HL-60 (cell line): ENCODE measurements around the gene TIAM1.

Source experiments
- DNase-seq, 2 experiments: peaks; one replicate each; pipeline ENCODE4 v3.0.0-alpha.2; 2010 to 2020; ENCODE audit warnings: low read depth in 1 of 2, low spot score in 1 of 2
- H3K27ac ChIP-seq: fragments of 250-450 bp; sonication (Bioruptor Pico); replicated peaks from 2 replicates; pipeline ENCODE4 v1.5.1; 2020; ENCODE audit warnings: mild to moderate bottlenecking, moderate library complexity
- H3K27me3 ChIP-seq: fragments of 250-450 bp; sonication (Bioruptor Pico); 2 replicates; pipeline ENCODE4 v1.5.1; 2021; ENCODE audit warnings: mild to moderate bottlenecking, moderate library complexity; ENCODE audit not compliant: insufficient read depth, poor library complexity, severe bottlenecking
- H3K4me3 ChIP-seq: replicated peaks from 2 replicates; pipeline ENCODE4 v1.5.1; 2011; ENCODE audit warnings: mild to moderate bottlenecking, control low read depth, low read length; ENCODE audit not compliant: insufficient read depth
- CTCF ChIP-seq: IDR thresholded peaks from one replicate; pipeline ENCODE4 v1.5.1; 2011; ENCODE audit warnings: low read length, control low read depth, inconsistent platforms; ENCODE audit not compliant: insufficient read depth
- GABPA ChIP-seq: IDR thresholded peaks from 2 replicates; pipeline ENCODE4 v1.6.1; 2012; ENCODE audit warnings: low read depth
- POLR2AphosphoS5 ChIP-seq: IDR thresholded peaks from 2 replicates; pipeline ENCODE4 v1.6.1; 2012; ENCODE audit warnings: low read depth
- REST ChIP-seq: IDR thresholded peaks from 2 replicates; pipeline ENCODE4 v1.6.1; 2012; ENCODE audit warnings: low read depth; ENCODE audit not compliant: insufficient replicate concordance
- SPI1 ChIP-seq: IDR thresholded peaks from 2 replicates; pipeline ENCODE4 v1.6.1; 2012; ENCODE audit warnings: low read depth, mild to moderate bottlenecking, borderline replicate concordance

The TIAM1 gene

GRCh38 chr21:31135531-31136184 lies 208.4 kb downstream of the TIAM1 start:
- H3K27ac ChIP-seq = no peak overlapping the region
- DNase-seq = peak in 1 of 2 experiments; percentile 10
- TF ChIP-seq CTCF = no peak
- TF ChIP-seq GABPA = no peak
- TF ChIP-seq REST = no peak
- no peak for TF ChIP-seq POLR2AphosphoS5
- TF ChIP-seq SPI1 = no peak
- H3K27me3 ChIP-seq = no peaks in the 10 kb centered on the region
- H3K4me3 ChIP-seq = no peak overlapping the region

GRCh38 chr21:31133243-31133830 lies 210.7 kb downstream of the TIAM1 start:
- no peak overlapping the region for H3K27ac ChIP-seq
- no peak overlapping the region for H3K4me3 ChIP-seq
- H3K27me3 ChIP-seq = no peaks in the 10 kb centered on the region
- TF ChIP-seq CTCF (no peak), SPI1 (no peak), GABPA (no peak), REST (no peak), POLR2AphosphoS5 (no peak)
- no peak for DNase-seq

- peak in 1 of 2 experiments; percentile 82 for DNase-seq
- Histone ChIP-seq H3K4me3 (no peak overlapping the region), H3K27me3 (no peaks in the 10 kb centered on the region), H3K27ac (no peak overlapping the region)
- peak; percentile 55; the same call in 1 of the 2 replicates for TF ChIP-seq SPI1
- no peak for TF ChIP-seq REST
These were observed 211.4 kb downstream of the TIAM1 start for GRCh38 chr21:31132574-31133242.
